ENCODE measurements around the gene CHCHD10.

CHCHD10 gene

DNA sequence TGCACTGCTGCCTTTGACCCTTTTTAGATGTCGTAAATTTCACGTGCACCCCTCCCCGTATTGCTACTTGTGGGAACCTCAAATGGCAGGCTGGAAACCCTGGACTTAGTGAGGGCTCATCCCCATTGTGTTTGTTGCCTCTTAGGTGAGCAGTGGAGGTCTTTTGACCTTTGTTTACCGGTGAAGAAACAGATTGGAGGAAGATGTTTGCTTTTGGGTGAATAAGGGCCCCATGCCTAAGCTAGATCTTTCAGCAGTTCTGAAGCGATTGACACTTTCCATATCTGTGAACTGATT is 19.8 kb upstream of the CHCHD10 start:
- DNase-seq: no peak

- DNase-seq: peak; percentile 91
These were observed 19.2 kb upstream of the CHCHD10 start, which contains the start of gene SMARCB1 for GRCh38 chr22:23786752-23787599. Gene SMARCB1, plus strand, starts transcription at chr22:23786966. Its CDS starts 204 bp downstream, at chr22:23787170.

DNA sequence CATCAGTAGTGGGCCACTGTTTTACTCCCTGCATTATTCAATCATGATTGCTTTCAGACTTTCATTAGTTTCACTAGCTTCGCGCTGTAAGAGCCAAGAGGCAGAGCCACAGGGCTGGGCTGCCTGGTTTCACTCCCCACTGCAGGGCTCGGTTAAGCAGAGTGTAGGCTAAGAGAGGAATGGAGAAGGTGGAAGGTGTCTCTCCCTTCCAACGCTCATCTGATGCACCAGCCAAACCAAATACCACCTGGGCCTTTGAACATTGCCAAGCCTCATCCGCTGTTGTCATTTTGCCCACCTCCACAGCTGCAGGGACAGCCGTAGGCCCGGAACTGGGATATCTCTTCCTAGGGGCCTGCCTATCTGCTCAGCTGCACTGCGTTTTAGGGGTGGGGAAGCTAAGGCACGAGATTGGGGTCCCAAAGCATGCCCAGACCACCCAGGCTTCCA is 18.5 kb upstream of the CHCHD10 start:
- no peak for DNase-seq

- DNase-seq: no peak
These were observed 16.5 kb upstream of the CHCHD10 start for GRCh38 chr22:23784215-23784732.

GRCh38 chr22:23783265-23784150 is 15.7 kb upstream of the CHCHD10 start:
- DNase-seq: no peak

- DNase-seq: no peak
These were observed 14.9 kb upstream of the CHCHD10 start for GRCh38 chr22:23782703-23783102.

- no peak for DNase-seq
These were observed 14.5 kb upstream of the CHCHD10 start for GRCh38 chr22:23782252-23782651.

DNA sequence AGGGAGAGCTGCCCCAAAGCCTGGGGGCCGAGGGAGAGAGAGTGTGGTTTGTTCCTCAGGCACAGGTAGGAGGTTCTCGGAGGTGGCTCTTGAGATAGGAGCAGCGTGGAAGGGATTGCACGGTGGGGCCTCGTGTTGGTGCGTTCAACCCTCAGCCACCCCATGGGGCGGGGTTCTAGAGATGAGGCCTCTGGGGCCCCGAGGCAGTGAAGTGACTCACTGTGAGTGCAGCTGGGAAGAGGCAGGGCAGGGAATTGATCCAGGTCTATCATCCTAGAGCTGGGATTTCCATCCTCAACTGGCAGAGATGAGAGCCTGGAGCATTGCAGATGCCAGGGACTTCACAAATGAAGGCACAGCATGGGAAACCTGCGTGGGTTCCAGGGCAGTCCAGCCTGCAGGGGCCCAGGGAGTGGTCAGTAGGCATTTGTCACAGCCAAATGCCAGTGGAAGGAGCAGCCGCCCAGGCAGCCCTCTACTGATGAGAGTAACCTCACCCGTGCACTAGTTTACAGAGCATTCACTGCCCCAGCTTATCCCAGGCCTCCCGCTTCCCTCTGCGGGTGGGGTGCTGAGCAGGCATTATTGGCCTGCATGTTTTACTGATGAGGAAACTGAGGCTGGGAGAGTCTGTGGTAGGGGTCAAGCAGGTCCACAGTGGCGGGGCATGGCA is 13.9 kb upstream of the CHCHD10 start:
- peak; percentile 60 for DNase-seq

GRCh38 chr22:23781065-23781464 is 13.3 kb upstream of the CHCHD10 start:
- no peak for DNase-seq

DNA sequence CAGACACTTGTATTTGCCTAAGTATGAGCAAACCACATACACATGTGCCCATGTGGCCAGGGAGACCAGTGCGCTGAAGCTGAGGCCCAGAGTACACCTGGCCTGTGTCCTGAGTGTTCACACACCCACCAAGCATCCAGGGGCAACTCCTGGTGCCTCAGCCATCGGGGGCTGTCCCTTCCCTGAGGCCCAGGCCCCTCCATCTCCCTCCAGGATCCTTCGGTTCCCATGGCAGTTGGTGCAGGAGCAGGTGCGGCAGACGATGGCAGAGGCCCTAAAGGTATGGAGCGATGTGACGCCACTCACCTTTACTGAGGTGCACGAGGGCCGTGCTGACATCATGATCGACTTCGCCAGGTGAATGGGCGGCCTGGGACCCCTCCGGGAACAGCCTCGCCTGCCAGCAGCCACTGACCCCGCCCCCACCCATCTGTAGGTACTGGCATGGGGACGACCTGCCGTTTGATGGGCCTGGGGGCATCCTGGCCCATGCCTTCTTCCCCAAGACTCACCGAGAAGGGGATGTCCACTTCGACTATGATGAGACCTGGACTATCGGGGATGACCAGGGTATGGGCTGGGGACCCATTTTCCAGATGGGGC is 12.5 kb upstream of the CHCHD10 start:
- DNase-seq: no peak

DNA sequence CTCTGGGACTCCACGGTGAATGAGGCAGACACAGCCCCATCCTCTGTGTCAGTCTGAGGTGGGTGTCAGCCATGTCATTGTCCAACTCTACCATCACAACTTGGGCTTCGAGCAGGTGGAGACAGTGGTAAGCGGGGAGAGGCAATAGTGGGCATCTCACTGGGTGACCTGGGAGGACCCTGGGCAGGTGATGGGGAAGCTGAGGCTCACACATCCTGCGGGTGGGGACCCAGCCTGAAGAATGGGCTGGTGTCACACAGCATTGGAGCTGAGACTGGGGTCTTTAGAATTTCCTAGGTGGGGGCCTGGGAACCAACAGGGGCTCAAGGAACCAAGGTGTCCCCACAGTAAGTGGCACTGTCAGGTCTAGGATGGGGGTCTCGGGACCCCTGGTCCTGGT is 12.0 kb upstream of the CHCHD10 start:
- no peak for DNase-seq

- no peak for DNase-seq
These were observed 11.3 kb upstream of the CHCHD10 start for GRCh38 chr22:23779083-23779482.

GRCh38 chr22:23778577-23778900 is 10.8 kb upstream of the CHCHD10 start:
- DNase-seq: no peak

GRCh38 chr22:23777776-23778576 is 10.2 kb upstream of the CHCHD10 start:
- DNase-seq: no peak

- no peak for DNase-seq
These were observed 8.1 kb upstream of the CHCHD10 start for GRCh38 chr22:23775779-23776375.

- peak; percentile 29 for DNase-seq
These were observed 7.2 kb upstream of the CHCHD10 start for GRCh38 chr22:23774922-23775436.

GRCh38 chr22:23774114-23774921 is 6.5 kb upstream of the CHCHD10 start:
- no peak for DNase-seq

DNA sequence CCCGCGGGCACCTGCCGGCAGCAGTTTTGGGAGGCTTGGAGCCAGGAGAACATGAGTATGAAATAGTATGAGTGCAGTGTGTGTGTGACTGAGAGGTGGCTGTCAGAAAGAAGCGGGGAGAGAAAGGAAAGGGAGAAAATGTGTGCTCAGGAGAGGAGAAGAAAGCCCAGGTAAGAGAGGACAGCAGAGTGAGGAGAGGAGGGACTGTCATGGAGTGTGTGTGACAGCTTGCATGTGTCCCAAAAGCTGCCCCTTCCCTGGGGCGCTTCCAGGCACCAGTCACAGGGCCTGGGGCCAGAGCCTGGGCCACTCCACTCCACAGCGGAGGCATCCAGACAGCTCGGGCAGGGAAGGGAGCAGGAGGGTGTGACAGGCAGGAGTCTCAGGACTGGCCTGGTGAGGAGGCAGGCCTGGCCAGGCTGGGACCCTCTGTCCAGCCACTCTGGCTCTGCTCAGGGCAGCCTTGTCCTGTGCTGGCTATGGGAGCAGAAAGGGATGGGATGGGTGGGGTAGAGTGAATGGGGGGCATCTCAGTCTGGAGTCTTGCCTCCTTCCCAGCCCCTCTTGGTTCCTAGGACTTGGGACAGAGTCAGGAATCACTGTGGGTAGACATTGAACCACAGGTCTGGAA is 5.8 kb upstream of the CHCHD10 start:
- DNase-seq: no peak

DNA sequence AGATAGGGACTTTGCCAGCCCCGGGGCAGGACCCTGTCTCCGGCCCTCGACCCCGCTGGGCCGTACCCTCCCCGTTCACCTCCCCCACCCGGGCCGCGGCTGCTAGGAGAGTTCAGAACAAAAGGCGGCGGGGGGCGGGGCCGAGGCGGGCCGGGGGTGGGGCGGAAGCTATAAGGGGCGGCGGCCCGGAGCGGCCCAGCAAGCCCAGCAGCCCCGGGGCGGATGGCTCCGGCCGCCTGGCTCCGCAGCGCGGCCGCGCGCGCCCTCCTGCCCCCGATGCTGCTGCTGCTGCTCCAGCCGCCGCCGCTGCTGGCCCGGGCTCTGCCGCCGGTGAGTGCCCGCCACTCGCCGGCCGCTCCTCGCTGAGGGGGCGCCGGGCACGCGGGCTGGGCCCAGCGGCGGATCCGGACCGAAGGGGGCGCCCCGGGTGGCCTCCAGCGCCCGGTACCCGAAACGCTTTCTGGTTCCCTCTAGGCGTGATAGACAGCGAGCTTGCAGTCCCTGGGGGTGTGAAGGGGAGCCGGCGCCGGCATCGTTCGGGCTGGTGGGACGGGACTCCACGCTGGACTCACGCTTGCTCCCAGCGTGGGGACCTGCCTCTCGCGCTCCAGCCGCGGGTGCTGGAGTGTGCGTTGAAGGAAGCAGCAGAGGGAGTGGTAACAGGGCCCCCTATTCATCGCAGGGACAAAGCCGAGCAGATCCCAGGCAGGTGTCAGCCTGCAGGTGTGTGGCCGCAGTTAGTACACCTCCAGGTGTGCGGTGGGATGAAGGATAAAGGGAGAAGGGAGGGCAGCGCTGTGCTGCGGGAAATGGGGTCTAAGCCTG is 5.1 kb upstream of the CHCHD10 start, which contains the start of gene MMP11:
Gene MMP11, plus strand, starts transcription at position 201 of the 825 bp plus-strand sequence. Its CDS starts 22 bp downstream, at position 223.
- peak; percentile 47 for DNase-seq

All from fibroblast of skin of abdomen (primary cell).